ENCODE measurements around the gene ANAPC13. TPM values are rescaled to one million over a fixed set of nuclear protein-coding genes. Genes with fewer than 3 reads are reported as not detected.
A peak's percentile ranks its signal among the peaks of the same experiment; 100 is the strongest.

ANAPC13 gene
- total RNA-seq, 1 experiment from 2014 or later = 57.0 TPM

DNA sequence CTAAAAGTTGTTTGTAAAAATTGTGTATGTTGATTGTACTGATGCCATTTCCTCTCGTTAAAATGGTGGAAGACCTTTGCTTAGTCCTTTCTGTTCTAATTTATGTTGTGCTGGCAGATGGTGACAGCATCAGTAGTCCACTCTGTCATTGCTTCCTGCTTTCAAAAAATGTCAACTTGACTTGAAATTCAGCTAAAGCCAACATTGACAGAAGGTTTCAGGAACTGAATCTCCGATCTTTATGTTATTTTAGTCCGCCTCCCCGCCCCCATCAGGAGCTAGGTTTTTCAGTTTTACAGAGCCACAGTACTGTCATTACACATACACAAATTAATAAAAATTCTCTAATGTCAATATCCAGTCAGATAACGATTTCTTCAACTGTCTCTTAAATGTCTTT is 1.6 kb upstream of the ANAPC13 start:
- Mint-ChIP-seq H3K27ac (ENCODE audit: unreplicated experiment) (no peak overlapping the region), H3K36me3 (ENCODE audit: insufficient read depth, unreplicated experiment) (peaks cover 19% of the 10 kb centered on the region), H3K4me3 (ENCODE audit: unreplicated experiment) (peak overlapping the region; percentile 71), H3K9me3 (ENCODE audit: unreplicated experiment) (no peaks in the 10 kb centered on the region), H3K4me1 (ENCODE audit: low read depth, unreplicated experiment) (peaks cover 10% of the 10 kb centered on the region), H3K27me3 (ENCODE audit: insufficient read depth, unreplicated experiment) (no peaks in the 10 kb centered on the region)
- Histone ChIP-seq H3K4me3 (ENCODE audit: low read depth, low read length) (no peak overlapping the region), H3K9me3 (no peaks in the 10 kb centered on the region), H3K36me3 (ENCODE audit: control insufficient read depth, insufficient read depth, low read length) (0 out of 2 replicates have a peak, but pooled peaks cover under 1% of the 10 kb centered on the region), H3K27me3 (replicated peaks; ENCODE audit: control insufficient read depth, insufficient read depth, low read length) (no peaks in the 10 kb centered on the region), H3K4me1 (no peaks in the 10 kb centered on the region)
- TF ChIP-seq CTCF (IDR thresholded peaks at IDR 0.05; ENCODE audit: insufficient read depth in 1 of 2, low read depth in 1 of 2, low read length in 1 of 2, severe bottlenecking in 1 of 2, unreplicated experiment in 1 of 2) = no peak
- BruUV-seq (replicated peaks) = no TSS peak
- ChIA-PET CTCF (interaction anchor here (1.8 kb wide), 1 partner anchor 14 kb away, joined by 8 read pairs; no protein-coding TSS in a partner anchor), POLR2A (interaction anchor here (2.0 kb wide), 1 partner anchor 14 kb away, joined by 10 read pairs; no protein-coding TSS in a partner anchor)
- intact Hi-C loops (cut with micrococcal nuclease; ENCODE audit: unreplicated experiment) = loop anchor here (5.0 kb wide), 1 partner anchor 245 kb away; no protein-coding TSS in a partner anchor
- no peak for DNase-seq

DNA sequence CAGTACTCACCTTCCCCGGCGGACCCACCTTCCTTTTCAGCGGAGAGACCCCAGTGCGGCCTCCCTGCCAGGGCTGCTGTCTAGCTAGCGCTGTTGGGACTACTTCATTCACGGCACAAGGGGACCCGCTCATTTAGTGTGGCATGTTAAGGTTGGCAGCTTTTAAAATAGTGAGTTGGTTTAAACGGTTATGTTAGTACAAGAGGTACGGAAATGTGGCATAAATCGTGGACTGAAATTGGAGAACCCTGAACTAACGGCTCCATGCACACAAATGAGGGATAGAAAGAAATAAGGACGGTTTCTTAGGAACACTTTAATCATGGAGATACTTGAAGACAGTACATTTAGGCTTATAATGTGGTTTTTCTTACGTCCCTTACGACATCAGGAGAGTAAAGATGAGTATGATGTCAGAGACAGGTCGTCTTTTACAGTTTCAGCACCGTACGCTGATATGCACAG is 824 bp upstream of the ANAPC13 start:
- no TSS peak for BruUV-seq (replicated peaks)
- POLR2A ChIA-PET = interaction anchor here (0.7 to 2.0 kb wide), 3 partner anchors 13 to 122 kb away, joined by 3 to 10 read pairs (median 5); partner anchors contain the start of gene AMOTL2
- no peak for TF ChIP-seq CTCF (IDR thresholded peaks at IDR 0.05; ENCODE audit: insufficient read depth in 1 of 2, low read depth in 1 of 2, low read length in 1 of 2, severe bottlenecking in 1 of 2, unreplicated experiment in 1 of 2)

DNA sequence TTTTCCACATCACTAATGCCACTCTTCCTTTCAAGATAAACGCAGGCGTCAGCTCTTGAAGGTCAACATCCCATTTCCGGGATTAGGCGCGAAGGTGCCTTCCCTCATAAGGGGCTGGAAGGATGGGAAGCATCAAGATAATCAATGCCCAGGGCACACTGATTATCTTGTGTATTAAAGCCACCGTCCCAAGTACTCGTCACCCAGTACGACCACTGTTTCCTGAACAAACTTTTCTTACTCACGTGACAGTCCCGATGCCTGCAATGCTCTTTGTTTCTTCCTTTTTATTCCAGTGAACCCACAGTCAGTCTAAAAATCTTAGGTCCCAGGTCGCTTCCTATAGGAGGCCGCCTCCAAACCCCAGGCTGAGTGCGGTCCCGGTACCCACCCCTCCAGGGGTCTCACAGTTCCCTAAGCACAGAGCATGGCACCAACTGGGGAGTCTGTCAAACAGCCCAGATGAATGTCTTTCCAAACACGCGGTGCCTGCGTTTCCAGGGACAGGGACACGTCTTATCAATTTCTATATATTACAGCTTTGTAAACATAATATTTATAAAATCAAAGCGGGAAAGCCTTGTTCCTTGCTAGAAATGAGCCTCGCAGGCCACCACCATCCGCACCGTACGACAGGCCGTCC is 589 bp downstream of the ANAPC13 start:
- TF ChIP-seq CTCF (IDR thresholded peaks at IDR 0.05; ENCODE audit: insufficient read depth in 1 of 2, low read depth in 1 of 2, low read length in 1 of 2, severe bottlenecking in 1 of 2, unreplicated experiment in 1 of 2) = no peak
- intact Hi-C loops (cut with micrococcal nuclease; ENCODE audit: unreplicated experiment) = loop anchor here (5.0 kb wide), 1 partner anchor 243 kb away; no protein-coding TSS in a partner anchor
- H3K9me3 Mint-ChIP-seq (ENCODE audit: unreplicated experiment) = no peaks in the 10 kb centered on the region
- ChIA-PET CTCF (interaction anchor here (1.4 to 1.8 kb wide), 3 partner anchors 11 to 176 kb away, joined by 4 to 8 read pairs (median 6); partner anchors contain the start of gene AMOTL2), POLR2A (interaction anchor here (0.6 to 2.0 kb wide), 4 partner anchors 11 to 242 kb away, joined by 3 to 10 read pairs (median 4); partner anchors contain the start of gene AMOTL2)
- H3K4me3 Mint-ChIP-seq (ENCODE audit: unreplicated experiment) = peak overlapping the region; percentile 71
- no peaks in the 10 kb centered on the region for H3K9me3 ChIP-seq
- peaks cover 10% of the 10 kb centered on the region for H3K4me1 Mint-ChIP-seq (ENCODE audit: low read depth, unreplicated experiment)
- H3K4me1 ChIP-seq = no peaks in the 10 kb centered on the region; the same call in 1 of the 2 replicates
- H3K27ac Mint-ChIP-seq (ENCODE audit: unreplicated experiment) = peak overlapping the region; percentile 51
- DNase-seq = no peak
- peaks cover 28% of the 10 kb centered on the region for H3K36me3 Mint-ChIP-seq (ENCODE audit: insufficient read depth, unreplicated experiment)
- 0 out of 2 replicates have a peak, but pooled peaks cover 2% of the 10 kb centered on the region for H3K36me3 ChIP-seq (ENCODE audit: control insufficient read depth, insufficient read depth, low read length)
- H3K27me3 ChIP-seq (replicated peaks; ENCODE audit: control insufficient read depth, insufficient read depth, low read length) = no peaks in the 10 kb centered on the region
- BruUV-seq (replicated peaks) = TSS peak; percentile 71
- H3K4me3 ChIP-seq (ENCODE audit: low read depth, low read length) = peak overlapping the region; percentile 72
- no peaks in the 10 kb centered on the region for H3K27me3 Mint-ChIP-seq (ENCODE audit: insufficient read depth, unreplicated experiment)

More for the DNA sequence above, 824 bp upstream of the ANAPC13 start:
- intact Hi-C loops (cut with micrococcal nuclease; ENCODE audit: unreplicated experiment) = loop anchor here (5.0 kb wide), 1 partner anchor 244 kb away; no protein-coding TSS in a partner anchor
- CTCF ChIA-PET = interaction anchor here (1.4 to 1.8 kb wide), 3 partner anchors 13 to 178 kb away, joined by 4 to 8 read pairs (median 6); partner anchors contain the start of gene AMOTL2
- Histone ChIP-seq H3K27me3 (replicated peaks; ENCODE audit: control insufficient read depth, insufficient read depth, low read length) (no peaks in the 10 kb centered on the region), H3K4me1 (no peaks in the 10 kb centered on the region), H3K36me3 (ENCODE audit: control insufficient read depth, insufficient read depth, low read length) (0 out of 2 replicates have a peak, but pooled peaks cover 2% of the 10 kb centered on the region), H3K9me3 (no peaks in the 10 kb centered on the region), H3K4me3 (ENCODE audit: low read depth, low read length) (peak overlapping the region; percentile 72)
- no peaks in the 10 kb centered on the region for H3K9me3 Mint-ChIP-seq (ENCODE audit: unreplicated experiment)
- peak overlapping the region; percentile 51 for H3K27ac Mint-ChIP-seq (ENCODE audit: unreplicated experiment)
- peaks cover 10% of the 10 kb centered on the region for H3K4me1 Mint-ChIP-seq (ENCODE audit: low read depth, unreplicated experiment)
- DNase-seq = no peak
- peak overlapping the region; percentile 71 for H3K4me3 Mint-ChIP-seq (ENCODE audit: unreplicated experiment)
- H3K27me3 Mint-ChIP-seq (ENCODE audit: insufficient read depth, unreplicated experiment) = no peaks in the 10 kb centered on the region
- H3K36me3 Mint-ChIP-seq (ENCODE audit: insufficient read depth, unreplicated experiment) = peaks cover 22% of the 10 kb centered on the region

Measured in Caco-2 (cell line).